Measurements from ENCODE around the gene FOXL3.

The FOXL3 gene

DNA sequence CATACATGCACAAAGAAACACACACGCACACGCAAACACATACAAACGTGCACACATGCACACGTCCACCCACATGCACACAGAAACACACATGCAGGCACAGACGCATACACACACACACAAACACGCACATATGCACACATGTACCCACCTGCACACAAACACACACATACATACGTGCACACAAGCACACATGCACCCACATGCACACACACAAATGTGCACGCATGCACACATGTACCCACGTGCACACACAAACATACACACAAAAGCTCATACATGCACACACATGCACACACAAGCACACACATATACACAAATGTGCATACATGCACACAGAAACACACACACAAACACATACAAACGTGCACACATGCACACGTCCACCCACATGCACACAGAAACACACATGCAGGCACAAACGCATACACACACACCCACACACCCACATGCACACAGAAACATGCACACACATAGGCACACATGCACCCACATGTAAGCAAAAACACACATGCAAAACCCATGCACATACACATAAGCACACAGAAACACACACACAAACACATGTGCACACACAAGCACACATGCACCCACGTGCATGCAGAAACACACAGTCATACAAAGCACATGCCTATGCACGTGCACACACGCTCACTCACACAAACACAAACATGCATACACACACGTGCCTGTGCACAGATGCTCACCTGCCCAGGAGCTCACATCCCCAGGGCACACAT lies 44.8 kb downstream of the FOXL3 start:
- TF ChIP-seq GATA3 (IDR thresholded peaks at IDR 0.05; ENCODE audit: low read depth, low read length) = no peak
- no peak for TF ChIP-seq GATA2 (IDR thresholded peaks at IDR 0.05; ENCODE audit: low read depth, low read length)

DNA sequence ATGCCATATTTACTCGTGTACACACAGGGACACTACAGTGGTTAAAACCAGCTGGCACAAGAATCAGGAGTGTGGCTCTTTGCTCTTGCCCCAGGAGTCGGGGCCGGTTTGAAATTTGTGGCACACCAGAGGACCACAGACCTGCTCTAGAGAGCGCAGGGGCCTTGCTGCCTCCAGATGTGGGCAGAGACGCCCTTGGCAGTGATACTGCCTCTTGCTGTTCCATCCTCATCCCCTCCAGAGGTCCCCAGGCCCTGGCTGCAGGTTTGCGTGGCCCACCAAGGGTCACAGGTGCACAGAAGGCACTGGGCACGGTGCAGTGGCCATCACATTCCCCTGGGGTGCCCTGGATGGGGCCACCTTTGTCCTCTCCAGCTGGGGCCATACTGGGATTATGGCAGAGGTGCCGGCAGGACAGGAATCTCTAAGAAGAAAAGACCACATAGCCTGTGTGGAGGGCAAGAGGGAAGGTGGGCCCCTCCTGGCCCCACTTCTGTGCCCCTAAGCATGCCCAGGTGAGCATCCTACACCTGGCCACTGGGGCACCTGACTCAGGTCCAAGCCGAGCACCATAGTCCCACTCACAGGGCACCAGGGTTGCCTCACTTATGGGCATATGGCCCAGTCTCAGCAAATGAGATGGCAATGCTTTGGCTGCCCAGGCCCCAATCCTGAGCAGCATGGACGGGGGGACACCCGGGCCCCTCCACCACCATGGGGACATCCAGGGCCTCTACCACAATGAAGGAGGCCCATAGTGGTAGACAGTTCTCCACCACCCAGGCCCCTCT lies 45.6 kb downstream of the FOXL3 start:
- no peak for TF ChIP-seq GATA3 (IDR thresholded peaks at IDR 0.05; ENCODE audit: low read depth, low read length)
- no peak for TF ChIP-seq GATA2 (IDR thresholded peaks at IDR 0.05; ENCODE audit: low read depth, low read length)

- no peak for TF ChIP-seq GATA2 (IDR thresholded peaks at IDR 0.05; ENCODE audit: low read depth, low read length)
- no peak for TF ChIP-seq GATA3 (IDR thresholded peaks at IDR 0.05; ENCODE audit: low read depth, low read length)
Measured at GRCh38 chr7:336810-337566, 47.0 kb downstream of the FOXL3 start.

- TF ChIP-seq GATA2 (IDR thresholded peaks at IDR 0.05; ENCODE audit: low read depth, low read length) (no peak), GATA3 (IDR thresholded peaks at IDR 0.05; ENCODE audit: low read depth, low read length) (no peak)
Measured at GRCh38 chr7:337567-337951, 47.6 kb downstream of the FOXL3 start.

GRCh38 chr7:338295-339061 lies 48.5 kb downstream of the FOXL3 start:
- TF ChIP-seq GATA2 (IDR thresholded peaks at IDR 0.05; ENCODE audit: low read depth, low read length) (no peak), GATA3 (IDR thresholded peaks at IDR 0.05; ENCODE audit: low read depth, low read length) (no peak)

- no peak for TF ChIP-seq GATA3 (IDR thresholded peaks at IDR 0.05; ENCODE audit: low read depth, low read length)
- TF ChIP-seq GATA2 (IDR thresholded peaks at IDR 0.05; ENCODE audit: low read depth, low read length) = no peak
Measured at GRCh38 chr7:339062-339342, 49.0 kb downstream of the FOXL3 start.

DNA sequence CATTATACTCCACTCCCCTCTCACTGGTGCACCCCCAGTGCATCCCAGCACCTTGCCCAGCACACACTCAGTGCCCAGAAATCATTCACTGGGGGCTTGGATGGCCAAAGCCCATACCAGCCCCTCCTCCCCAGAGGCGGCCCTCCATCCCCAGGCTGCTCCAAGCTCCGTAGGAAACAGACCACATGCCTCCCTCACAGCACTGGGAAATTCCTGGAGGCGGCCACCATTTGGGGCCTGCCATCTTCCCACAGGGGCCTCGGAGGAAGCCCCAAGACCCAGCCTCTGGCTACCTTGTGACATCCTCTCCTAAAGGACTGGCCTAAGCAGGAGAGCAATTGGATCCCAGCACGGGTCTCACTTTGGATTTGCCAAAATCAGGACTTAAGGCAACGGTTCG lies 49.7 kb downstream of the FOXL3 start:
- TF ChIP-seq GATA3 (IDR thresholded peaks at IDR 0.05; ENCODE audit: low read depth, low read length) = no peak
- no peak for TF ChIP-seq GATA2 (IDR thresholded peaks at IDR 0.05; ENCODE audit: low read depth, low read length)

DNA sequence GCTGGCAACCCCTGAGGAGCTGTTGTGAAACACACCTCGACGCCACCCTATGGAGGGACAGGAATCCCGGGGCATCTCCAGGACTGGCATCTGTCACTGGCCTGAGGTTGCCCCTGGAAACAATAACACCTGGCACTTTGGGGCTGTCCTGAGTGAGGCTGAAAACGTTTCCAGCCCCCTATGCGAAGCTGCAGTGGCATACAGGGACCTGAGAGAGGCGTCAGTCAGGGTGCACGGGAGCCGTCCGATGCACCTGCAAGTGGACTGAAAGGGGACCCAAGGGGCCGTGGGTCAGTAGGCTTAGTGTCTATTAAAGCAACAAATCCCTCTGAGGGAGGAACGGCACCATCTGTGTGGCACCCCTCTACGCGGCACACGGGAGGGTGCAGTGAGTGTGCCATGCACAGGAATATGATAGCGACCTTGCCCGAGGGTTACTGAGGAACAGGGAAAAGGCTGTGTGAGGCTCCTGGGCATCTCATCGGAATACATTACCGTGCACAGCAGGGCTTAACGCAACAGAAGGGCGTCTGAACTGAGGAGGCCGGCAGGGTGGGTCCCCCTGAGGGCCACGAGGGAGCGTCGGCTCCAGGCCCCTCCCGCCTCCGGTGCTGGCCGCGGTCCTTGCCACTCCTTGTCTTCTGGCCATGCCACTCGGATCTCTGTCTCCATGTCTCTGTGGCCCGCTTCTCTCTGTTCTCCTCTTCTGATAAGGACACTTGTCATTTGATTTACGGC lies 50.4 kb downstream of the FOXL3 start:
- no peak for TF ChIP-seq GATA3 (IDR thresholded peaks at IDR 0.05; ENCODE audit: low read depth, low read length)
- TF ChIP-seq GATA2 (IDR thresholded peaks at IDR 0.05; ENCODE audit: low read depth, low read length) = no peak

Data from SH-SY5Y (cell line).